Kidney epithelial cell (primary cell): ENCODE results near the gene RFXAP. TPM values are rescaled to one million over a fixed set of nuclear protein-coding genes. Genes with fewer than 3 reads are reported as not detected.
"Not testable (repeated sequence)": the region's sequence is repeated elsewhere in the genome, so short reads cannot be mapped to it uniquely, and the experiment has no call there.

Experiments used
- DNase-seq: peaks from one replicate; pipeline ENCODE4 v3.0.0-alpha.2; 2010; ENCODE audit warnings: low read depth
- H3K27me3 ChIP-seq: 2 replicates; pipeline ENCODE4 v1.6.0; 2011; ENCODE audit warnings: low read length; ENCODE audit not compliant: control insufficient read depth, insufficient read depth
- H3K36me3 ChIP-seq: 2 replicates; pipeline ENCODE4 v1.5.1; 2011; ENCODE audit warnings: low read length; ENCODE audit not compliant: control insufficient read depth, insufficient read depth
- H3K4me3 ChIP-seq: 2 replicates; pipeline ENCODE4 v1.5.1; 2011; ENCODE audit warnings: low read depth, mild to moderate bottlenecking, control low read depth, low read length
- total RNA-seq: library from RNA; depleted of rRNA; stranded (reverse); fragments of >200 nt; gene quantifications from 2 replicates; pipeline ENCODE4 v1.2.3, GENCODE V29; 2015
- TF ChIP-seq, protein P1 (sequence below): IDR thresholded peaks from 2 replicates; pipeline ENCODE4 v1.5.1; 2011; ENCODE audit warnings: mild to moderate bottlenecking, moderate library complexity, low read length, control low read depth, inconsistent platforms; ENCODE audit not compliant: insufficient read depth, poor library complexity, severe bottlenecking

RFXAP gene
- total RNA-seq, 1 donor from 2014 or later: 2.4 TPM

DNA sequence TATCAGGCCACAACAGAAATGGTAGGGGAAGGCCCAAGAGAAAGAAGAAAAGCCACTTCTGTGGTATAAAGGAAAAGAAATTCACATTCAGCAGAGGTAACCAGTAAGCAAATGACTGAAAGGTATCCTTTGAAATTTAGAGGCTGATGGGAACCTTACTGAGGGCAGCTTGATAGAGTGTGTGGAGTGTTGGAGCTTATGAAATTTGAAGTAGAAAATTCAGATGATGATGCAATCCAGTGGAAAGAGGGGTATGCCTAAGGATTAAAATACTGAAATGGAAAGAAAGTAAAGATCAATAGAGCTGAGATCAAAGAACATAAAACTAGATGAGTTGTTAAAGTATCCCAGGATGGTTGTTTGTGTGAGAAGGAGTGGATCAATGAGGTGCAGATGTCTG, 42.8 kb upstream of the RFXAP start:
- no peak overlapping the region for H3K4me3 ChIP-seq
- H3K27me3 ChIP-seq: no peaks in the 10 kb centered on the region
- H3K36me3 ChIP-seq: no peaks in the 10 kb centered on the region
- DNase-seq: no peak
- TF ChIP-seq, protein P1, sequence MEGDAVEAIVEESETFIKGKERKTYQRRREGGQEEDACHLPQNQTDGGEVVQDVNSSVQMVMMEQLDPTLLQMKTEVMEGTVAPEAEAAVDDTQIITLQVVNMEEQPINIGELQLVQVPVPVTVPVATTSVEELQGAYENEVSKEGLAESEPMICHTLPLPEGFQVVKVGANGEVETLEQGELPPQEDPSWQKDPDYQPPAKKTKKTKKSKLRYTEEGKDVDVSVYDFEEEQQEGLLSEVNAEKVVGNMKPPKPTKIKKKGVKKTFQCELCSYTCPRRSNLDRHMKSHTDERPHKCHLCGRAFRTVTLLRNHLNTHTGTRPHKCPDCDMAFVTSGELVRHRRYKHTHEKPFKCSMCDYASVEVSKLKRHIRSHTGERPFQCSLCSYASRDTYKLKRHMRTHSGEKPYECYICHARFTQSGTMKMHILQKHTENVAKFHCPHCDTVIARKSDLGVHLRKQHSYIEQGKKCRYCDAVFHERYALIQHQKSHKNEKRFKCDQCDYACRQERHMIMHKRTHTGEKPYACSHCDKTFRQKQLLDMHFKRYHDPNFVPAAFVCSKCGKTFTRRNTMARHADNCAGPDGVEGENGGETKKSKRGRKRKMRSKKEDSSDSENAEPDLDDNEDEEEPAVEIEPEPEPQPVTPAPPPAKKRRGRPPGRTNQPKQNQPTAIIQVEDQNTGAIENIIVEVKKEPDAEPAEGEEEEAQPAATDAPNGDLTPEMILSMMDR: no peak

DNA sequence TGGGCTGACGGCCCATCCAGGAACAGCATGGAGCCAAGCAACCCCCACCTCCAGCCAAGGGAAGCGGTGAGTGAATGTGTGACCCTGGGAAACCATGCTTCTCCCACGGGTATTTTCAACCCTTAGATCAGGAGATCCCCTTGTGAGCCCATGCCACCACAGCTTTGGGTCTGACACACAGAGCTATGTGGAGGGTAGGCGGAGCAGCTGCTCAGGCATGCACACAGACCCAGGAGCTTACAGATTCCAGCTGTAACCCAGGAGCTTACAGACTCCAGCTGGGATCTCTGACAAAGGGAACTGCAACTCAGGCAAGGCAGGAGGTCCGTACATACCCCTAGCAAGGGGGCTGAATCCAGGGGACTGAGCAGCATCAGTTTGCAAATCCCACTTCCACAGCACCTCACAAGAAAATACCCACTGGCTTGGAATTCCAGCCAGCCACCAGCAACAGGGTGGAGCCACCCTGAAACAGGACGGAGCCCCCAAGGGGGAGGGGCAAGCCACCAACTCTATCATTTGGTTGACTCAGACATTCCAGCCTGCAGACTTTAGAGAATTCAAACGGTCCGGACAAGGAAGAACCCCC, 40.8 kb upstream of the RFXAP start:
- no peaks in the 10 kb centered on the region for H3K36me3 ChIP-seq
- no peak overlapping the region for H3K4me3 ChIP-seq
- H3K27me3 ChIP-seq: no peaks in the 10 kb centered on the region
- DNase-seq: no peak
- TF ChIP-seq, protein P1: no peak

DNA sequence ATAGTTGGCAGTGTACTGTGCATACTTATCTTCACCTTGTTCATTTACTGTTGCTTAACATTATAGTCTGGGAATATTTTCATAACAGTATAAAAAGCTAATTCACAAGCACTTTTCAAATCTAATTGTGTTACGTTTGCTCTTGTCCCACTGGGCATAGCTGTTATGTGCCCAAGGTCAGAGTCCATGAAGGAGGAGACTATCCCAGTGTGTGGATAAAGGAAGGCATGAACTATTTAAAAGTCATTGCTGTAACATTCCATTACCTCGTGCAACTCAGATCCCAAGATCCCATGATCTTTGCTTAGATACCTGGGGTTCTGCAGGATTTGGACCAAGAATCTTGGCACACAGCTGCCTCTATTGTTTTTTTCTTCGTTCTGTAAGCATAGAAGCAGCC, 35.1 kb upstream of the RFXAP start:
- TF ChIP-seq, protein P1: no peak
- no peak for DNase-seq
- Histone ChIP-seq H3K4me3 (no peak overlapping the region), H3K36me3 (no peaks in the 10 kb centered on the region), H3K27me3 (no peaks in the 10 kb centered on the region)

DNA sequence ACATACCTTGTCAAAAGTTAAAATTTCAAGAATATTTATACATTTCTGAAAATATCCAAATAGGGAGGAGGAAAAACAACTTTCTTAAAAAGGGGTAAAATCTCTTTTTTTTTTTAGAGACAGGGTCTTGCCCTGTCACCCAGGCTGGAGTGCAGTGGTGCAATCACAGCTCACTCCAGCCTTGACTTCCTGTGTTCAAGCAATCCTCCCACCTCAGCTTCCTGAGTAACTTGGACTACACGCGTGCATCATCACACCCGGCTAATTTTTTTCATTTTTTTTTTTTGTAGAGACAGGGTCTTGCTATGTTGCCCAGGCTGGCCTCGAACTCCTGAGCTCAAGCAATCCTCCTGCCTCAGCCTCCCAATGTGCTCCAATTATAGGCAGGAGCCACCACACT, 32.8 kb upstream of the RFXAP start:
- H3K36me3 ChIP-seq, H3K27me3 ChIP-seq, DNase-seq, H3K4me3 ChIP-seq: not testable (repeated sequence)

DNA sequence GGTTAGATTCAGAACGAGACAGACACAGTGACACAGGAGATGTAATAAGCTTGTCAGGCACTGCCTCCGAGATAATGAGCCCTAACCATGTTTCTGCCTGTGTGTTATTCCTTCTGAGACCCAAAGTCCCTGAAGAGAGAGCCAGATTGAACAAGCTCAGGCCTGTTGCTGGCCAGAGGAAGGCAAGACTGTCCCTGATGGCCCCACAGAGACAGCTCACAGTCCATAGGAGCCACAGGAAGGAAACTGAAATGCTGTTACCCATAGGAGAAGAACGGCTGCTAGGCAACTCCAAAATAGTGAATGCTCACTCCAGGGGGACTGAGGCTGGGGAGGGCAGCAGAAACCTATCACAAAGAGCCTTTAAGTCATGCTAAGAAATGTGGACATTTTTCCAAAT, 31.8 kb upstream of the RFXAP start:
- TF ChIP-seq, protein P1: no peak
- no peak for DNase-seq

GRCh38 chr13:36788276-36788675, 30.7 kb upstream of the RFXAP start:
- TF ChIP-seq, protein P1: no peak
- Histone ChIP-seq H3K4me3 (no peak overlapping the region), H3K36me3 (no peaks in the 10 kb centered on the region), H3K27me3 (no peaks in the 10 kb centered on the region)
- no peak for DNase-seq

More for the DNA sequence above, 31.8 kb upstream of the RFXAP start:
- Histone ChIP-seq H3K4me3 (no peak overlapping the region), H3K36me3 (no peaks in the 10 kb centered on the region), H3K27me3 (no peaks in the 10 kb centered on the region)
